Prostate gland (tissue), 2 donors: ENCODE results near the gene FBXW9. TPM values are rescaled to one million over a fixed set of nuclear protein-coding genes. Genes with fewer than 3 reads are reported as not detected.

Experiments
- DNase-seq: peaks from one replicate; pipeline ENCODE4 v3.0.0-alpha.2; 2019; ENCODE audit warnings: low spot score
- H3K27ac ChIP-seq, 2 donors: fragments of 200-600 bp; sonication (generic); 2 replicates each; pipeline ENCODE4 v1.5.1; 2017 to 2019
- H3K27me3 ChIP-seq: fragments of 200-600 bp; sonication (generic); replicated peaks from 2 replicates; pipeline ENCODE4 v1.5.1; 2019; ENCODE audit not compliant: insufficient read depth
- H3K36me3 ChIP-seq, 2 donors: fragments of 200-600 bp; sonication (generic); 1 replicate in 1 of 2; 2 replicates in 1 of 2; pipeline versions ENCODE4 v1.5.1 to v1.8.1; 2017 to 2019
- H3K4me1 ChIP-seq: fragments of 200-600 bp; sonication (generic); replicated peaks from 2 replicates; pipeline ENCODE4 v1.5.1; 2019
- H3K4me3 ChIP-seq, 2 donors: fragments of 200-600 bp; sonication (generic); 2 replicates each; pipeline ENCODE4 v1.5.1; 2017 to 2019
- H3K9me3 ChIP-seq: fragments of 200-600 bp; sonication (generic); 2 replicates; pipeline ENCODE4 v1.5.1; 2017
- CTCF ChIP-seq, 4 experiments: fragments of 200-600 bp in 2 of 4; fragments of 450-650 bp in 2 of 4; sonication (generic) in 2 of 4; IDR thresholded peaks; 1 replicate in 3 of 4; 2 replicates in 1 of 4; pipeline ENCODE4 v1.5.1; 2016 to 2019; ENCODE audit warnings: antibody characterized with exemption in 4 of 4, mild to moderate bottlenecking in 2 of 4, moderate library complexity in 2 of 4
- POLR2A ChIP-seq: fragments of 450-650 bp; IDR thresholded peaks from one replicate; pipeline ENCODE4 v1.6.1; 2016; ENCODE audit warnings: antibody characterized with exemption, mild to moderate bottlenecking
- POLR2AphosphoS5 ChIP-seq: sonication (generic); formaldehyde crosslinking; IDR thresholded peaks from one replicate; pipeline ENCODE4 v1.6.1; 2017; ENCODE audit warnings: antibody characterized with exemption
- WGBS: methylation state at CpG from one replicate; pipeline ENCODE4 v1.1.5; 2018; 5-methylcytosine and 5-hydroxymethylcytosine counted together
- intact Hi-C: fragments of 100-400 bp; cut with DNase I; formaldehyde crosslinking; loops from one replicate; pipeline ENCODE4 v1.14.2; 2022
- small RNA-seq, 2 donors: library from RNA; depleted of rRNA; stranded (forward); fragments of <200 nt; gene quantifications; one replicate each; pipeline ENCODE3, GENCODE V24; 2016
- total RNA-seq, 2 donors: library from RNA; depleted of rRNA; stranded (reverse); fragments of >200 nt; gene quantifications; one replicate each; pipeline ENCODE4 v1.1.0, GENCODE V29; 2016

The FBXW9 gene
- total RNA-seq, 2 donors from 2014 or later: 9.1 to 16.9 TPM

GRCh38 chr19:12642506-12642905 is 53.9 kb downstream of the FBXW9 start:
- Histone ChIP-seq H3K4me3 (no peak overlapping the region), H3K27me3 (no peaks in the 10 kb centered on the region), H3K9me3 (no peaks in the 10 kb centered on the region), H3K36me3 (no peaks in the 10 kb centered on the region), H3K27ac (no peak overlapping the region), H3K4me1 (no peaks in the 10 kb centered on the region)
- 90% methylated on average over 26 of the region's 26 CpGs for WGBS
- intact Hi-C loops: no loop called here
- DNase-seq: no peak
- no peak for TF ChIP-seq POLR2A
- no peak for TF ChIP-seq CTCF (IDR thresholded peaks at IDR 0.05)
- no peak for TF ChIP-seq POLR2AphosphoS5

DNA sequence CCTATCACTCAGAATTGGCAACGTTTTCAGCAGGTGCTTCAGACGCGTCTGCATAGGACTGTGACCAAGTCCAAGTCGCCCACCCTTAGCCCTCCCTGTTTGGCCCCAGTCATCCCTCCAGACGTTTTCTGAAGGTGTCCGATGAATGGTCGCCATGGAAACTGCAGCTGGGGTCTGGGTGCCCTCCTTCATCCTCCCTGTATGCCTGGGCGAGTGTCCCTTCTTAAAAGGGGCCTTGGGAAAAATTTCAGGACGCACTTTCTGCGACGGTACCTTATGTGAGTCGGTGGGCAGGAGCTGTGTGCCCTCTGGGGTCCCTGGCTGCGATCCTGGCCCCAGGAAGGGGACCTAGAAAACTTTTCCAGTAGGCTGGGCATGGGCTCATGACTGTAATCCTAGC is 55.0 kb downstream of the FBXW9 start:
- Histone ChIP-seq H3K9me3 (no peaks in the 10 kb centered on the region), H3K4me1 (no peaks in the 10 kb centered on the region), H3K27ac (no peak overlapping the region), H3K36me3 (no peaks in the 10 kb centered on the region), H3K27me3 (no peaks in the 10 kb centered on the region), H3K4me3 (no peak overlapping the region)
- intact Hi-C loops: no loop called here
- TF ChIP-seq POLR2AphosphoS5 (no peak), CTCF (IDR thresholded peaks at IDR 0.05) (no peak), POLR2A (no peak)
- WGBS: 61% methylated on average over 13 of the region's 13 CpGs
- DNase-seq: no peak

DNA sequence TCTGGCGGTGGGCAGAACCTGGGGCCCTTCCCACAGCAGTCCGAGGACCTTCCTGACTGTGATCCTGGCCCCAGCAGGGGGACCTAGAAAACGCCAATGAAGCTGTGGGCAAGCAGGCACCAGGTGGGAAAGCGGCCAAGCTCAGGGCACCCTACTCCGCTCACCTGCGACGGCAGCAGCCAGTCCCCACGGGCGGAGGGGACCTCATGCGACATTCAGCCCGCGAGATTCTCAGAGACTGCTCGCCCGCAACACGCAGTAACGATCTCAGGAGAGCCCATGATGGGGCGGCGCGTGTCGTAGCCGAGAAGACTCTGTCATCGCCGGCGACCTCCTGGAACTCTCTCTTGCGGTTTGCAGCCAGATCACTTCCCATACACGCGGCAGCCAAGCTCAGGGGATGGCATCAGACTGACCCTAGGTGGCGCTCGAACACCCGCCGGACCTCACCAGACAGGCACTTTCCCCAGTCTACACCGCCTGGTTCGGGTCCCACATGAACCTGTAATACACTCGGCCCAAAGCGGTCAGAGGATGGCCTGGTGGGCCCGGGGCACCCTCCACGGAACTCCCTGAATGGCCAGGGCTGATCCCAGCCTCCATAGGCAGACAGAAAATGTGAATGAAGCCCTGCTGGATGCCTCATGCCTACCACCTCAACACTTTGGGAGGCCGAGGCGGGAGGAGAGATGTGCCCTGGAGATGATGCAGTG is 56.4 kb downstream of the FBXW9 start:
- Histone ChIP-seq H3K36me3 (no peaks in the 10 kb centered on the region), H3K4me3 (peak overlapping the region in 1 of 2 donors; percentile 17), H3K27ac (no peak overlapping the region), H3K9me3 (no peaks in the 10 kb centered on the region), H3K4me1 (no peaks in the 10 kb centered on the region), H3K27me3 (no peaks in the 10 kb centered on the region)
- TF ChIP-seq POLR2AphosphoS5 (peak; percentile 22), CTCF (IDR thresholded peaks at IDR 0.05) (peak; percentile 20 to 74 (median 42)), POLR2A (no peak)
- peak; percentile 63 for DNase-seq
- intact Hi-C loops: no loop called here
- WGBS: 12% methylated on average over 33 of the region's 39 CpGs

Small RNAs within 50 kb of the gene (small RNA-seq; reads per million reads assigned to genes)
- 92.5 to 133 reads per million in 2 donors for gene SNORD41

Other genes starting within 250 kb of the FBXW9 start
- 1 to 10 TPM; 3.9 to 5.4 TPM for gene ZNF709, start 211.8 kb downstream of the FBXW9 start, total RNA-seq
- 10 to 100 TPM; 17.6 to 17.9 TPM for gene ZNF564, start 145.1 kb downstream of the FBXW9 start, total RNA-seq
- gene ZNF490, start 85.8 kb downstream of the FBXW9 start, total RNA-seq: 1 to 10 TPM; 7.2 to 8.9 TPM
- gene ZNF791, start 85.7 kb downstream of the FBXW9 start, total RNA-seq: 10 to 100 TPM; 18.3 to 20.4 TPM
- gene MAN2B1, start 29.9 kb downstream of the FBXW9 start, total RNA-seq: 10 to 100 TPM; 60.2 to 91.9 TPM
- 10 to 100 TPM; 14.9 to 16.2 TPM for gene WDR83, start 29.8 kb downstream of the FBXW9 start, total RNA-seq
- 100 to 1,000 TPM; 140 to 178 TPM for gene DHPS, start 14.8 kb downstream of the FBXW9 start, total RNA-seq
- not detected for gene GNG14, start 8.6 kb downstream of the FBXW9 start, total RNA-seq
- 100 to 1,000 TPM in 1 of 2 donors, 10 to 100 TPM in 1; 50.1 to 123 TPM for gene TNPO2, start 27.3 kb upstream of the FBXW9 start, total RNA-seq
- gene TRIR, start 38.1 kb upstream of the FBXW9 start, total RNA-seq: 100 to 1,000 TPM; 367 to 399 TPM
- gene GET3, start 40.9 kb upstream of the FBXW9 start, total RNA-seq: 10 to 100 TPM; 65.4 to 82.1 TPM
- under 1 TPM in 1 of 2 donors, not detected in 1; 0.91 TPM for gene BEST2, start 55.2 kb upstream of the FBXW9 start, total RNA-seq
- gene HOOK2, start 78.9 kb upstream of the FBXW9 start, total RNA-seq: 100 to 1,000 TPM in 1 of 2 donors, 10 to 100 TPM in 1; 49.6 to 126 TPM
- gene JUNB, start 94.9 kb upstream of the FBXW9 start, total RNA-seq: 100 to 1,000 TPM; 173 to 290 TPM
- 100 to 1,000 TPM; 256 to 548 TPM for gene PRDX2, start 105.2 kb upstream of the FBXW9 start, total RNA-seq
- gene THSD8, start 105.4 kb upstream of the FBXW9 start, total RNA-seq: under 1 TPM in 1 of 2 donors, not detected in 1; 0.91 TPM
- gene RNASEH2A, start 110.0 kb upstream of the FBXW9 start, total RNA-seq: 10 to 100 TPM in 1 of 2 donors, 1 to 10 TPM in 1; 8.7 to 11.5 TPM
- gene RTBDN, start 137.9 kb upstream of the FBXW9 start, total RNA-seq: 1 to 10 TPM in 1 of 2 donors, not detected in 1; 1.1 TPM
- 1 to 10 TPM; 1.3 to 2.4 TPM for gene MAST1, start 141.9 kb upstream of the FBXW9 start, total RNA-seq
- 10 to 100 TPM; 41.4 to 63.9 TPM for gene DNASE2, start 184.8 kb upstream of the FBXW9 start, total RNA-seq
- not detected for gene KLF1, start 190.6 kb upstream of the FBXW9 start, total RNA-seq
- 10 to 100 TPM; 66.4 to 81.7 TPM for gene GCDH, start 194.5 kb upstream of the FBXW9 start, total RNA-seq
- 1 to 10 TPM in 1 of 2 donors, under 1 TPM in 1; 0.18 to 5.9 TPM for gene SYCE2, start 222.7 kb upstream of the FBXW9 start, total RNA-seq
- gene FARSA, start 237.1 kb upstream of the FBXW9 start, total RNA-seq: 10 to 100 TPM; 54.8 to 65.0 TPM
- gene CALR, start 242.0 kb upstream of the FBXW9 start, total RNA-seq: 100 to 1,000 TPM; 532 to 980 TPM
- 100 to 1,000 TPM; 113 to 145 TPM for gene RAD23A, start 249.2 kb upstream of the FBXW9 start, total RNA-seq